Mesothelial cell of epicardium (in vitro differentiated cells): ENCODE data around the gene ECHDC3. TPM values are rescaled to one million over a fixed set of nuclear protein-coding genes. Genes with fewer than 3 reads are reported as not detected.

Experiments used
- DNase-seq, 2 experiments: peaks; one replicate each; pipeline ENCODE4 v3.0.0; 2021; ENCODE audit warnings: low spot score in 2 of 2; ENCODE audit not compliant: unreplicated experiment in 2 of 2
- H3K27ac Mint-ChIP-seq: 2 replicates; pipeline ENCODE4 v1.8.0; 2021; ENCODE audit warnings: mixed read lengths
- H3K27me3 Mint-ChIP-seq: 2 replicates; pipeline ENCODE4 v1.8.0; 2021; ENCODE audit warnings: low read depth, mixed read lengths
- H3K36me3 Mint-ChIP-seq: 2 replicates; pipeline ENCODE4 v1.8.0; 2021; ENCODE audit warnings: mixed read lengths
- H3K4me1 Mint-ChIP-seq: 2 replicates; pipeline ENCODE4 v1.8.0; 2021; ENCODE audit warnings: mixed read lengths
- H3K4me3 Mint-ChIP-seq: 2 replicates; pipeline ENCODE4 v1.8.0; 2021; ENCODE audit warnings: mild to moderate bottlenecking, moderate library complexity, mixed read lengths
- H3K9me3 Mint-ChIP-seq: 2 replicates; pipeline ENCODE4 v1.8.0; 2021; ENCODE audit warnings: mixed read lengths
- total RNA-seq: library from RNA; stranded (reverse); gene quantifications from 3 replicates; pipeline ENCODE4 v1.2.1, GENCODE V29; 2021
- TF ChIP-seq, protein P1 (sequence below): fragments of 200-600 bp; sonication (generic); IDR thresholded peaks from one replicate; pipeline ENCODE4 v1.5.0; 2021; ENCODE audit warnings: antibody characterized with exemption; ENCODE audit not compliant: unreplicated experiment

ECHDC3 gene
- total RNA-seq, 1 donor from 2014 or later, result 5.1 TPM

DNA sequence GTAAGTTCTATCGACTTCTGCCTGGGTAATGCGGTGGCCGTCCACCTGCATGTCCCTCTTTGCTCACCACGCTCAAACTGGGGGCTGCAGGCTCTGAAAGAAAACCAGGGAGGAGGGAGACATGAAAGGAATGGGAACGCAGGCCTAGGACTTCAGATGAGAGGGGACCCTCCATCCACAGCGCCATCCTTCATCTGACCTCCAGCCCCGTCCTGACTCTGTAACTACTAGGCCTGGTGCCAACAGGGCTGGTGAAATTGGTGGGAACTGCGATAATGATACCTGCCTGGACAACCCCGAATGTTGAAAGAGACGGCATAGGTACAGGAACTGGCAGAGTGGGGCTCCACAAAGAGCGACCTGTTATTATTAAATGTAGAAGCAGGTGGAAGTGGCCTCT is 1.3 kb upstream of the ECHDC3 start:
- Mint-ChIP-seq H3K4me1 (peaks cover 8% of the 10 kb centered on the region), H3K9me3 (peaks cover 11% of the 10 kb centered on the region), H3K27ac (no peak overlapping the region), H3K27me3 (peaks cover 10% of the 10 kb centered on the region), H3K4me3 (peak overlapping the region; percentile 25), H3K36me3 (peaks cover 2% of the 10 kb centered on the region)
- TF ChIP-seq, protein P1, sequence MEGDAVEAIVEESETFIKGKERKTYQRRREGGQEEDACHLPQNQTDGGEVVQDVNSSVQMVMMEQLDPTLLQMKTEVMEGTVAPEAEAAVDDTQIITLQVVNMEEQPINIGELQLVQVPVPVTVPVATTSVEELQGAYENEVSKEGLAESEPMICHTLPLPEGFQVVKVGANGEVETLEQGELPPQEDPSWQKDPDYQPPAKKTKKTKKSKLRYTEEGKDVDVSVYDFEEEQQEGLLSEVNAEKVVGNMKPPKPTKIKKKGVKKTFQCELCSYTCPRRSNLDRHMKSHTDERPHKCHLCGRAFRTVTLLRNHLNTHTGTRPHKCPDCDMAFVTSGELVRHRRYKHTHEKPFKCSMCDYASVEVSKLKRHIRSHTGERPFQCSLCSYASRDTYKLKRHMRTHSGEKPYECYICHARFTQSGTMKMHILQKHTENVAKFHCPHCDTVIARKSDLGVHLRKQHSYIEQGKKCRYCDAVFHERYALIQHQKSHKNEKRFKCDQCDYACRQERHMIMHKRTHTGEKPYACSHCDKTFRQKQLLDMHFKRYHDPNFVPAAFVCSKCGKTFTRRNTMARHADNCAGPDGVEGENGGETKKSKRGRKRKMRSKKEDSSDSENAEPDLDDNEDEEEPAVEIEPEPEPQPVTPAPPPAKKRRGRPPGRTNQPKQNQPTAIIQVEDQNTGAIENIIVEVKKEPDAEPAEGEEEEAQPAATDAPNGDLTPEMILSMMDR, result no peak
- no peak for DNase-seq

DNA sequence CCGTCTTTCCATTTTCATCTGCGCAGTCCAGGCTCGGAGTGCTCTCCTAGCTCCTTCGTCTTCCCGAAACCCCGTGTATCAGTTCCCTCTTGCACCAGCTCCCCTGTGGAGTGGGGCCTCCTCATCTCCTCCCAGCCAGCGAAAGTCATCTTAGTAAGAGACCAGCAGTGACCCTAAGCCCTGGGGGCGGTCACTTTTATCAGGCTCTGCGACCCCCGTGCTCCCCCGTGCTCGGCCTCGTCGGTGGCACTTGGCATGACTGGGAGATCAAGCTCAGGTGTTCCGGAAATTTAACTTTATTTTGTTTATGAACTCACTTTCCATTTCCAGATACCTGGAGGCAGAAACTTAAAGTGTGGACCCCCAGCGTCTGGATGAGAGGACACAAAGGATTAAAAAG is 574 bp upstream of the ECHDC3 start:
- peaks cover 8% of the 10 kb centered on the region for H3K4me1 Mint-ChIP-seq
- H3K9me3 Mint-ChIP-seq, result peaks cover 11% of the 10 kb centered on the region

DNA sequence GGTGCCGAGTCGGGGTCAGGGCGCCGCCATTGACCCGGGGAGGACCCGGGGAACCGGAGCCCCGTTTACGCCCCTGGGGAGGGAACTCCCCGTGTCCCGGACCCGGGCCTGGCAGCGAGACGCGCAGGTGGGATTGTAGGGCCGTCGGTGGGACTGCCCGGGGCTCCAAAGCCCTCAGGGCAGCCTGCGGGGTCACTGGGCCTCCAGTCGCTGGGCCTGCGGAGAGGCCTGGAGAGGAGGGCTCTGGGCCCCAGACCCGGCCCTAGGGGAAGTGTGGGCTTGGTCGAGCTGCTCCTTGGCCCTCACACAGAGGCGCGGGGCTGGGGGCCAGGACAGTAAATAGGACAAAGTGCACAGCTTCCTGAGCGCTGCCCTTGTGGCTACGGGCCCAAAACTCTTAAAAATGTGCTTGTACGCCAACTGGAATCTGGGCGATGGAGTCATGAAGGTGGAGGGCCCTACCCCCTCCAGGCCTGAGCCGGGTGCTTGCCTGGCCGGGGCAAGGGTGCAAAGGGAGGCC is 657 bp downstream of the ECHDC3 start:
- H3K4me3 Mint-ChIP-seq, result peak overlapping the region; percentile 45
- peaks cover 13% of the 10 kb centered on the region for H3K4me1 Mint-ChIP-seq
- no peak for DNase-seq
- peaks cover 10% of the 10 kb centered on the region for H3K27me3 Mint-ChIP-seq
- TF ChIP-seq, protein P1, result no peak
- peaks cover 5% of the 10 kb centered on the region for H3K9me3 Mint-ChIP-seq
- no peak overlapping the region for H3K27ac Mint-ChIP-seq
- no peaks in the 10 kb centered on the region for H3K36me3 Mint-ChIP-seq

More for the DNA sequence above, 574 bp upstream of the ECHDC3 start:
- TF ChIP-seq, protein P1, result no peak
- peaks cover 2% of the 10 kb centered on the region for H3K36me3 Mint-ChIP-seq
- peak overlapping the region; percentile 11 for H3K27ac Mint-ChIP-seq
- peaks cover 10% of the 10 kb centered on the region for H3K27me3 Mint-ChIP-seq
- DNase-seq, result no peak
- peak overlapping the region; percentile 56 for H3K4me3 Mint-ChIP-seq

DNA sequence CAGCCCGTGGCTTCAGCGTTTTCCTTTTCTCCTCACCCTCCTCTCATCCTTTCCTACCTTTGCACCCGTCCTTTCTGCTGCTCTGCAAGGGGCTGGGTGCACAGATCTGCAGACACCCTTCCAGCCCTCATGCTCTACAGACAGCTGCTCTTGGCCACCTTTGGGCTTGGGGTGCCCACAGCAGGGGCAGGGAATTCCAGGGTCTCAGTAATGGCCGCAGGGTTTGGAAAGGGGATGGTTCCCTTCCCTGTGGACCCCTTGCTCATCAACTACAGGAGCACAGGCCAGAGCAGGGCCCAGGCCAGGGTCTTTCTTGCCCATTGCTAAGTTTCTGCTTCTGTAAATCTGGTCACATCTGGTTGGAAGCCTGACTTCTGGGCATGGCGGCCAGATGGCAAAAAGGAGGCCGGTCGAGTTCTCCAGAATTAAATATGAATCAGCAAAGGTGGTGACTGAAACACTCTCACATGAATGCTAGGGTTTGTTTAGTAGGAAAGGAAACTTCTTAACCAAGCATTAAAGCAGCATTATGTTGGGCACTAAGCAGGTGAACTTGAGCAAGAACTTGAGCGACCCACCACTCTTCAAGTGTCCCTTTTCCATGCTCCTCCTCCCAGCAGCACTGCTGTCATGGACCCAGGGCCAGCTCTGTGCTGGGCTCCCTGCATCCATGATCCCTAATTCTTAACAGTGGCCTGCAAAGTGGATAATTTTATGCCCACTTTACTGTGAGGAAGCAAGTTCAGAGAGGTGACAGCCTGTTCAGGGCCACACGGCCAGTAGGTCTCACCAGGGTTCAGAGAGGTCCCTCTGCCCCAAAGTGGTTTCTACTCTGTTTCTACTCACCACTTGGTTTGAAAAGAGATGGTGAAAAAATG is 1.5 kb downstream of the ECHDC3 start:
- DNase-seq, result no peak
- H3K9me3 Mint-ChIP-seq, result peaks cover 3% of the 10 kb centered on the region
- H3K27ac Mint-ChIP-seq, result no peak overlapping the region
- peak overlapping the region; percentile 45 for H3K4me3 Mint-ChIP-seq
- peaks cover 10% of the 10 kb centered on the region for H3K27me3 Mint-ChIP-seq
- no peaks in the 10 kb centered on the region for H3K36me3 Mint-ChIP-seq
- TF ChIP-seq, protein P1, result no peak
- H3K4me1 Mint-ChIP-seq, result peaks cover 11% of the 10 kb centered on the region

DNA sequence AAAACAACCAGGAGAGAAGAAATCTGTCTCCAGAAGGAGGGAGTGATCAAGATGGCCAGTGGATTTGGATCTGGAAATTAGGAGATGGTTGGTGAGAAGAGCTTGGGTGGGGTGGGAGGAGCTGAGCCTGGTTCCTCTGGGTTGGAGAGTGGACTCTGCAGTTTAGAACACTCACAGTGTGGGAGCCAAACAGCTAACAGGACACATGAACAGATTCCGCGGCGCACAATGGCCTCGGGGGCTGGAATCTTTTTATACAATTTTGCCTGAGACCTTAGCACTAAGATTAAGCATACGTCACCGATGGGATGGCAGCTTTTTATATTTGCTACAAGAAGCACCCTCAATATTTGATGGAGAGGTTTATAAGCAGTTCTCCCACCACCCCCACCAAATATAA is 2.9 kb downstream of the ECHDC3 start:
- no peaks in the 10 kb centered on the region for H3K36me3 Mint-ChIP-seq
- no peak overlapping the region for H3K4me3 Mint-ChIP-seq
- DNase-seq, result no peak
- peaks cover 11% of the 10 kb centered on the region for H3K4me1 Mint-ChIP-seq
- H3K9me3 Mint-ChIP-seq, result peaks cover 3% of the 10 kb centered on the region
- H3K27me3 Mint-ChIP-seq, result peaks cover 10% of the 10 kb centered on the region
- TF ChIP-seq, protein P1, result no peak
- H3K27ac Mint-ChIP-seq, result no peak overlapping the region
